WTC11 (cell line): ENCODE measurements around the gene ADA.

ENCODE experiments used
- CREB1 ChIP-seq: sonication (generic); formaldehyde crosslinking; IDR thresholded peaks from 2 replicates; pipeline ENCODE4 v1.8.0; 2023; ENCODE audit warnings: mild to moderate bottlenecking, missing genetic modification reagents
- ELF4 ChIP-seq: sonication (generic); formaldehyde crosslinking; IDR thresholded peaks from 2 replicates; pipeline ENCODE4 v1.8.1; 2022; ENCODE audit warnings: low read depth, mild to moderate bottlenecking, moderate library complexity, missing genetic modification reagents
- ESRRA ChIP-seq: sonication (generic); formaldehyde crosslinking; IDR thresholded peaks from 2 replicates; pipeline ENCODE4 v1.8.1; 2022; ENCODE audit warnings: mild to moderate bottlenecking, missing genetic modification reagents, borderline replicate concordance
- HMGA2 ChIP-seq: fragments of 250-450 bp; sonication (Bioruptor Pico); IDR thresholded peaks from 2 replicates; pipeline ENCODE4 v1.4.0; 2021; ENCODE audit warnings: mild to moderate bottlenecking, moderate library complexity
- MAX ChIP-seq: sonication (generic); formaldehyde crosslinking; IDR thresholded peaks from 2 replicates; pipeline ENCODE4 v1.8.0; 2022; ENCODE audit warnings: mild to moderate bottlenecking, missing genetic modification reagents
- RELA ChIP-seq: sonication (generic); formaldehyde crosslinking; IDR thresholded peaks from 2 replicates; pipeline ENCODE4 v1.8.1; 2022; ENCODE audit warnings: missing genetic modification reagents, mild to moderate bottlenecking, borderline replicate concordance
- SP1 ChIP-seq: sonication (generic); formaldehyde crosslinking; conservative IDR thresholded peaks from 2 replicates; pipeline ENCODE4 v1.8.1; 2022; ENCODE audit warnings: missing genetic modification reagents
- TEAD4 ChIP-seq: sonication (generic); formaldehyde crosslinking; IDR thresholded peaks from 2 replicates; pipeline ENCODE4 v1.8.0; 2022; ENCODE audit warnings: mild to moderate bottlenecking, missing genetic modification reagents
- ZNF138 ChIP-seq: sonication (generic); formaldehyde crosslinking; conservative IDR thresholded peaks from 2 replicates; pipeline ENCODE4 v1.8.1; 2022; ENCODE audit warnings: mild to moderate bottlenecking, moderate library complexity, missing genetic modification reagents
- TF ChIP-seq, protein P1 (sequence below): fragments of 200-600 bp; IDR thresholded peaks from 2 replicates; pipeline ENCODE4 v1.8.0; 2022; ENCODE audit warnings: antibody characterized with exemption
- TF ChIP-seq, protein P2 (sequence below): sonication (generic); formaldehyde crosslinking; IDR thresholded peaks from 2 replicates; pipeline ENCODE4 v1.8.1; 2022; ENCODE audit warnings: mild to moderate bottlenecking, missing genetic modification reagents, moderate library complexity, borderline replicate concordance
- TF ChIP-seq, protein P3 (sequence below): sonication (generic); formaldehyde crosslinking; conservative IDR thresholded peaks from 2 replicates; pipeline ENCODE4 v1.8.1; 2022; ENCODE audit warnings: mild to moderate bottlenecking, missing genetic modification reagents
- TF ChIP-seq, protein P4 (sequence below): fragments of 250-450 bp; sonication (Bioruptor Pico); IDR thresholded peaks from 2 replicates; pipeline ENCODE4 v2.1.2; 2022; ENCODE audit warnings: mild to moderate bottlenecking, moderate library complexity
- TF ChIP-seq, protein P5 (sequence below): sonication (generic); formaldehyde crosslinking; IDR thresholded peaks from 2 replicates; pipeline ENCODE4 v1.8.1; 2022; ENCODE audit warnings: low read depth, missing genetic modification reagents, borderline replicate concordance

- TF ChIP-seq ELF4 (CRISPR knock-in tag) (no peak), ZNF138 (CRISPR knock-in tag) (no peak), SP1 (CRISPR knock-in tag) (no peak), CREB1 (CRISPR knock-in tag) (no peak), TEAD4 (CRISPR knock-in tag) (no peak), HMGA2 (CRISPR knock-in tag) (no peak), MAX (CRISPR knock-in tag) (no peak), RELA (CRISPR knock-in tag) (no peak), ESRRA (CRISPR knock-in tag) (no peak)
- TF ChIP-seq, protein P1, sequence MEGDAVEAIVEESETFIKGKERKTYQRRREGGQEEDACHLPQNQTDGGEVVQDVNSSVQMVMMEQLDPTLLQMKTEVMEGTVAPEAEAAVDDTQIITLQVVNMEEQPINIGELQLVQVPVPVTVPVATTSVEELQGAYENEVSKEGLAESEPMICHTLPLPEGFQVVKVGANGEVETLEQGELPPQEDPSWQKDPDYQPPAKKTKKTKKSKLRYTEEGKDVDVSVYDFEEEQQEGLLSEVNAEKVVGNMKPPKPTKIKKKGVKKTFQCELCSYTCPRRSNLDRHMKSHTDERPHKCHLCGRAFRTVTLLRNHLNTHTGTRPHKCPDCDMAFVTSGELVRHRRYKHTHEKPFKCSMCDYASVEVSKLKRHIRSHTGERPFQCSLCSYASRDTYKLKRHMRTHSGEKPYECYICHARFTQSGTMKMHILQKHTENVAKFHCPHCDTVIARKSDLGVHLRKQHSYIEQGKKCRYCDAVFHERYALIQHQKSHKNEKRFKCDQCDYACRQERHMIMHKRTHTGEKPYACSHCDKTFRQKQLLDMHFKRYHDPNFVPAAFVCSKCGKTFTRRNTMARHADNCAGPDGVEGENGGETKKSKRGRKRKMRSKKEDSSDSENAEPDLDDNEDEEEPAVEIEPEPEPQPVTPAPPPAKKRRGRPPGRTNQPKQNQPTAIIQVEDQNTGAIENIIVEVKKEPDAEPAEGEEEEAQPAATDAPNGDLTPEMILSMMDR, result no peak
- TF ChIP-seq, protein P2, sequence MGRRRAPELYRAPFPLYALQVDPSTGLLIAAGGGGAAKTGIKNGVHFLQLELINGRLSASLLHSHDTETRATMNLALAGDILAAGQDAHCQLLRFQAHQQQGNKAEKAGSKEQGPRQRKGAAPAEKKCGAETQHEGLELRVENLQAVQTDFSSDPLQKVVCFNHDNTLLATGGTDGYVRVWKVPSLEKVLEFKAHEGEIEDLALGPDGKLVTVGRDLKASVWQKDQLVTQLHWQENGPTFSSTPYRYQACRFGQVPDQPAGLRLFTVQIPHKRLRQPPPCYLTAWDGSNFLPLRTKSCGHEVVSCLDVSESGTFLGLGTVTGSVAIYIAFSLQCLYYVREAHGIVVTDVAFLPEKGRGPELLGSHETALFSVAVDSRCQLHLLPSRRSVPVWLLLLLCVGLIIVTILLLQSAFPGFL (CRISPR knock-in tag), result no peak
- TF ChIP-seq, protein P3, sequence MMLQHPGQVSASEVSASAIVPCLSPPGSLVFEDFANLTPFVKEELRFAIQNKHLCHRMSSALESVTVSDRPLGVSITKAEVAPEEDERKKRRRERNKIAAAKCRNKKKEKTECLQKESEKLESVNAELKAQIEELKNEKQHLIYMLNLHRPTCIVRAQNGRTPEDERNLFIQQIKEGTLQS (CRISPR knock-in tag), result no peak
- TF ChIP-seq, protein P4, sequence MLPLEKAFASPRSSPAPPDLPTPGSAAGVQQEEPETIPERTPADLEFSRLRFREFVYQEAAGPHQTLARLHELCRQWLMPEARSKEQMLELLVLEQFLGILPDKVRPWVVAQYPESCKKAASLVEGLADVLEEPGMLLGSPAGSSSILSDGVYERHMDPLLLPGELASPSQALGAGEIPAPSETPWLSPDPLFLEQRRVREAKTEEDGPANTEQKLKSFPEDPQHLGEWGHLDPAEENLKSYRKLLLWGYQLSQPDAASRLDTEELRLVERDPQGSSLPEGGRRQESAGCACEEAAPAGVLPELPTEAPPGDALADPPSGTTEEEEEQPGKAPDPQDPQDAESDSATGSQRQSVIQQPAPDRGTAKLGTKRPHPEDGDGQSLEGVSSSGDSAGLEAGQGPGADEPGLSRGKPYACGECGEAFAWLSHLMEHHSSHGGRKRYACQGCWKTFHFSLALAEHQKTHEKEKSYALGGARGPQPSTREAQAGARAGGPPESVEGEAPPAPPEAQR (CRISPR knock-in tag), result no peak
- TF ChIP-seq, protein P5, sequence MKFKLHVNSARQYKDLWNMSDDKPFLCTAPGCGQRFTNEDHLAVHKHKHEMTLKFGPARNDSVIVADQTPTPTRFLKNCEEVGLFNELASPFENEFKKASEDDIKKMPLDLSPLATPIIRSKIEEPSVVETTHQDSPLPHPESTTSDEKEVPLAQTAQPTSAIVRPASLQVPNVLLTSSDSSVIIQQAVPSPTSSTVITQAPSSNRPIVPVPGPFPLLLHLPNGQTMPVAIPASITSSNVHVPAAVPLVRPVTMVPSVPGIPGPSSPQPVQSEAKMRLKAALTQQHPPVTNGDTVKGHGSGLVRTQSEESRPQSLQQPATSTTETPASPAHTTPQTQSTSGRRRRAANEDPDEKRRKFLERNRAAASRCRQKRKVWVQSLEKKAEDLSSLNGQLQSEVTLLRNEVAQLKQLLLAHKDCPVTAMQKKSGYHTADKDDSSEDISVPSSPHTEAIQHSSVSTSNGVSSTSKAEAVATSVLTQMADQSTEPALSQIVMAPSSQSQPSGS (CRISPR knock-in tag), result no peak
Measured at GRCh38 chr20:44686934-44687333, 35.4 kb upstream of the ADA start.
